HL-60/S4 treated with retinoic acid at 250 ng/mL for 4 days and 3 days (cell line): ENCODE data around the gene PHRF1.

Experiments
- in situ Hi-C: fragments of 300-500 bp; cut with MboI; formaldehyde crosslinking; loops from 2 replicates; pipeline ENCODE4 v1.7.0; 2022; ENCODE audit warnings: low sequenced_read_pairs

The PHRF1 gene

GRCh38 chr11:556662-557256 lies 19.5 kb upstream of the PHRF1 start:
- in situ Hi-C loops: no loop called here

GRCh38 chr11:557328-558132 lies 18.7 kb upstream of the PHRF1 start:
- in situ Hi-C loops: no loop called here

GRCh38 chr11:558503-558902 lies 17.8 kb upstream of the PHRF1 start:
- in situ Hi-C loops: no loop called here

- in situ Hi-C loops: no loop called here
Observed at GRCh38 chr11:559020-559620, 17.1 kb upstream of the PHRF1 start.

GRCh38 chr11:559712-560304 lies 16.5 kb upstream of the PHRF1 start:
- in situ Hi-C loops: no loop called here

GRCh38 chr11:560305-561147 lies 15.7 kb upstream of the PHRF1 start, which contains the start of the genes LMNTD2 and RASSF7:
Gene LMNTD2, minus strand, starts transcription at chr11:560738. Its CDS starts 22 bp downstream, at chr11:560716.
Gene RASSF7, plus strand, starts transcription at chr11:560970. Its CDS starts 799 bp downstream, at chr11:561769.
- in situ Hi-C loops: no loop called here

- in situ Hi-C loops: no loop called here
Observed at GRCh38 chr11:561148-562003, 14.9 kb upstream of the PHRF1 start.

GRCh38 chr11:562046-562645 lies 14.1 kb upstream of the PHRF1 start:
- in situ Hi-C loops: no loop called here

- in situ Hi-C loops: no loop called here
Observed at GRCh38 chr11:563066-563811, 13.0 kb upstream of the PHRF1 start.

- in situ Hi-C loops: no loop called here
Observed at GRCh38 chr11:563812-564578, 12.3 kb upstream of the PHRF1 start.

GRCh38 chr11:565921-566509 lies 10.3 kb upstream of the PHRF1 start:
- in situ Hi-C loops: no loop called here

GRCh38 chr11:567011-567628 lies 9.2 kb upstream of the PHRF1 start:
- in situ Hi-C loops: no loop called here

- in situ Hi-C loops: no loop called here
Observed at GRCh38 chr11:567629-568292, 8.5 kb upstream of the PHRF1 start.

GRCh38 chr11:568306-569157 lies 7.7 kb upstream of the PHRF1 start:
- in situ Hi-C loops: no loop called here

- in situ Hi-C loops: no loop called here
Observed at GRCh38 chr11:569158-569885, 6.9 kb upstream of the PHRF1 start.
